ENCODE results near the gene ATF6.

GRCh38 chr1:161935264-161935663, 169.1 kb downstream of the ATF6 start:
- TF ChIP-seq, protein P1, sequence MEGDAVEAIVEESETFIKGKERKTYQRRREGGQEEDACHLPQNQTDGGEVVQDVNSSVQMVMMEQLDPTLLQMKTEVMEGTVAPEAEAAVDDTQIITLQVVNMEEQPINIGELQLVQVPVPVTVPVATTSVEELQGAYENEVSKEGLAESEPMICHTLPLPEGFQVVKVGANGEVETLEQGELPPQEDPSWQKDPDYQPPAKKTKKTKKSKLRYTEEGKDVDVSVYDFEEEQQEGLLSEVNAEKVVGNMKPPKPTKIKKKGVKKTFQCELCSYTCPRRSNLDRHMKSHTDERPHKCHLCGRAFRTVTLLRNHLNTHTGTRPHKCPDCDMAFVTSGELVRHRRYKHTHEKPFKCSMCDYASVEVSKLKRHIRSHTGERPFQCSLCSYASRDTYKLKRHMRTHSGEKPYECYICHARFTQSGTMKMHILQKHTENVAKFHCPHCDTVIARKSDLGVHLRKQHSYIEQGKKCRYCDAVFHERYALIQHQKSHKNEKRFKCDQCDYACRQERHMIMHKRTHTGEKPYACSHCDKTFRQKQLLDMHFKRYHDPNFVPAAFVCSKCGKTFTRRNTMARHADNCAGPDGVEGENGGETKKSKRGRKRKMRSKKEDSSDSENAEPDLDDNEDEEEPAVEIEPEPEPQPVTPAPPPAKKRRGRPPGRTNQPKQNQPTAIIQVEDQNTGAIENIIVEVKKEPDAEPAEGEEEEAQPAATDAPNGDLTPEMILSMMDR (IDR thresholded peaks at IDR 0.05 in 2 of 3, conservative IDR thresholded peaks at IDR 0.05 in 1 of 3; ENCODE audit: borderline replicate concordance in 1 of 3, insufficient read depth in 1 of 3, low read depth in 2 of 3, low read length in 2 of 3), result no peak
- TF ChIP-seq RAD21 (IDR thresholded peaks at IDR 0.05; ENCODE audit: low read depth) (no peak), ZFX (IDR thresholded peaks at IDR 0.05) (no peak), REST (IDR thresholded peaks at IDR 0.05; ENCODE audit: low read depth) (no peak), EZH2 (IDR thresholded peaks at IDR 0.05) (no peak), POLR2AphosphoS5 (IDR thresholded peaks at IDR 0.05; ENCODE audit: low read depth, low read length) (no peak)
- TF ChIP-seq, protein P2, sequence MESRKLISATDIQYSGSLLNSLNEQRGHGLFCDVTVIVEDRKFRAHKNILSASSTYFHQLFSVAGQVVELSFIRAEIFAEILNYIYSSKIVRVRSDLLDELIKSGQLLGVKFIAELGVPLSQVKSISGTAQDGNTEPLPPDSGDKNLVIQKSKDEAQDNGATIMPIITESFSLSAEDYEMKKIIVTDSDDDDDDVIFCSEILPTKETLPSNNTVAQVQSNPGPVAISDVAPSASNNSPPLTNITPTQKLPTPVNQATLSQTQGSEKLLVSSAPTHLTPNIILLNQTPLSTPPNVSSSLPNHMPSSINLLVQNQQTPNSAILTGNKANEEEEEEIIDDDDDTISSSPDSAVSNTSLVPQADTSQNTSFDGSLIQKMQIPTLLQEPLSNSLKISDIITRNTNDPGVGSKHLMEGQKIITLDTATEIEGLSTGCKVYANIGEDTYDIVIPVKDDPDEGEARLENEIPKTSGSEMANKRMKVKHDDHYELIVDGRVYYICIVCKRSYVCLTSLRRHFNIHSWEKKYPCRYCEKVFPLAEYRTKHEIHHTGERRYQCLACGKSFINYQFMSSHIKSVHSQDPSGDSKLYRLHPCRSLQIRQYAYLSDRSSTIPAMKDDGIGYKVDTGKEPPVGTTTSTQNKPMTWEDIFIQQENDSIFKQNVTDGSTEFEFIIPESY (IDR thresholded peaks at IDR 0.05; ENCODE audit: extremely low read depth, insufficient replicate concordance, low read length), result no peak

All from HCT116 (cell line).